Measurements from ENCODE around the gene RACK1. TPM values are rescaled to one million over a fixed set of nuclear protein-coding genes. Genes with fewer than 3 reads are reported as not detected.

The RACK1 gene
- total RNA-seq, 2 experiments from 2014 or later = 2,077 to 5,614 TPM

GRCh38 chr5:181189363-181189961 lies 54.2 kb downstream of the RACK1 start:
- no TSS peak for BruUV-seq (replicated peaks)
- TF ChIP-seq CTCF (conservative IDR thresholded peaks at IDR 0.05; ENCODE audit: low read length) = no peak
- TF ChIP-seq EZH2phosphoT487 (IDR thresholded peaks at IDR 0.05; ENCODE audit: borderline replicate concordance, low read depth, low read length) = no peak

GRCh38 chr5:181188700-181189362 lies 54.9 kb downstream of the RACK1 start:
- intact Hi-C loops (cut with micrococcal nuclease; ENCODE audit: unreplicated experiment) = loop anchor here (1.0 kb wide), 3 partner anchors 16 to 72 kb away; partner anchors contain the start of gene TRIM52
- H3K36me3 ChIP-seq (ENCODE audit: insufficient read depth, low read length) = no peaks in the 10 kb centered on the region
- H3K9me3 ChIP-seq (ENCODE audit: low read length) = no peaks in the 10 kb centered on the region
- no peaks in the 10 kb centered on the region for H4K20me1 ChIP-seq (ENCODE audit: insufficient read depth, low read length)
- peak; percentile 33; the same call in 1 of the 2 replicates for TF ChIP-seq CTCF (conservative IDR thresholded peaks at IDR 0.05; ENCODE audit: low read length)
- no peak for TF ChIP-seq EZH2phosphoT487 (IDR thresholded peaks at IDR 0.05; ENCODE audit: borderline replicate concordance, low read depth, low read length)
- peaks cover 38% of the 10 kb centered on the region for H3K4me1 ChIP-seq (ENCODE audit: insufficient read depth, low read length, poor library complexity, severe bottlenecking)
- H3K27ac ChIP-seq (ENCODE audit: low read depth, low read length, poor library complexity, severe bottlenecking) = peak overlapping the region; percentile 82
- peak overlapping the region; percentile 75; the same call in 1 of the 2 replicates for H2AFZ ChIP-seq (ENCODE audit: low read length)
- H3K4me2 ChIP-seq (ENCODE audit: low read length) = peak overlapping the region; percentile 85
- H3K79me2 ChIP-seq (ENCODE audit: insufficient read depth, low read depth, low read length) = peaks cover 8% of the 10 kb centered on the region; the same call in 1 of the 2 replicates
- ChIA-PET POLR2A (interaction anchor here (1.1 to 1.8 kb wide), 6 partner anchors 11 to 329 kb away, joined by 3 to 10 read pairs (median 5); partner anchors contain the start of gene ZFP62), CTCF (ENCODE audit: unreplicated experiment) (interaction anchor here (1.1 to 1.2 kb wide), 3 partner anchors 16 to 378 kb away, joined by 3 read pairs; no protein-coding TSS in a partner anchor)
- peak; percentile 89 for DNase-seq (ENCODE audit: low spot score)
- no peaks in the 10 kb centered on the region for H3K9me2 ChIP-seq (ENCODE audit: insufficient read depth, low read length)
- peak overlapping the region; percentile 69 for H3K4me3 ChIP-seq (ENCODE audit: low read depth, low read length, poor library complexity, severe bottlenecking)
- TSS peak; percentile 44 for BruUV-seq (replicated peaks)

More at GRCh38 chr5:181189363-181189961, 54.2 kb downstream of the RACK1 start:
- Histone ChIP-seq H3K9me3 (ENCODE audit: low read length) (no peaks in the 10 kb centered on the region), H3K79me2 (ENCODE audit: insufficient read depth, low read depth, low read length) (peaks cover 8% of the 10 kb centered on the region; the same call in 1 of the 2 replicates), H3K9me2 (ENCODE audit: insufficient read depth, low read length) (no peaks in the 10 kb centered on the region), H3K27ac (ENCODE audit: low read depth, low read length, poor library complexity, severe bottlenecking) (peak overlapping the region; percentile 82), H3K4me1 (ENCODE audit: insufficient read depth, low read length, poor library complexity, severe bottlenecking) (peaks cover 33% of the 10 kb centered on the region), H2AFZ (ENCODE audit: low read length) (peak overlapping the region; percentile 75; the same call in 1 of the 2 replicates), H3K4me2 (ENCODE audit: low read length) (peak overlapping the region; percentile 85), H3K36me3 (ENCODE audit: insufficient read depth, low read length) (no peaks in the 10 kb centered on the region), H4K20me1 (ENCODE audit: insufficient read depth, low read length) (no peaks in the 10 kb centered on the region), H3K4me3 (ENCODE audit: low read depth, low read length, poor library complexity, severe bottlenecking) (peak overlapping the region; percentile 69)
- ChIA-PET POLR2A (interaction anchor here (0.7 to 3.3 kb wide), 10 partner anchors 10 to 329 kb away, joined by 3 to 25 read pairs (median 5); partner anchors contain the start of genes TRIM41 and ZFP62), CTCF (ENCODE audit: unreplicated experiment) (interaction anchor here (1.0 to 1.2 kb wide), 3 partner anchors 19 to 379 kb away, joined by 3 read pairs; no protein-coding TSS in a partner anchor)
- peak; percentile 67 for DNase-seq (ENCODE audit: low spot score)
- intact Hi-C loops (cut with micrococcal nuclease; ENCODE audit: unreplicated experiment) = no loop called here
